Measurements from ENCODE around the gene DRAM2.

Gene DRAM2

GRCh38 chr1:111139956-111140679 is at the start of gene DRAM2, which contains the start of gene CEPT1:
Gene DRAM2 (minus strand): TSS chr1:111140093. CDS start chr1:111131554, 8,539 bp downstream.
Gene CEPT1 (plus strand): TSS chr1:111140223. CDS start chr1:111147715, 7,492 bp downstream.
- peak; percentile 94 for DNase-seq (ENCODE audit: low spot score)

- DNase-seq (ENCODE audit: low spot score): no peak
Measured at GRCh38 chr1:111184663-111185062, 44.8 kb upstream of the DRAM2 start.

GRCh38 chr1:111183308-111184069 is 43.6 kb upstream of the DRAM2 start:
- DNase-seq (ENCODE audit: low spot score): peak; percentile 40

- DNase-seq (ENCODE audit: low spot score): no peak
Measured at GRCh38 chr1:111182052-111182451, 42.2 kb upstream of the DRAM2 start.

GRCh38 chr1:111179968-111180533 is 40.2 kb upstream of the DRAM2 start:
- no peak for DNase-seq (ENCODE audit: low spot score)

- no peak for DNase-seq (ENCODE audit: low spot score)
Measured at GRCh38 chr1:111176678-111177077, 36.8 kb upstream of the DRAM2 start.

- no peak for DNase-seq (ENCODE audit: low spot score)
Measured at GRCh38 chr1:111175349-111175748, 35.5 kb upstream of the DRAM2 start.

GRCh38 chr1:111174070-111174469 is 34.2 kb upstream of the DRAM2 start:
- no peak for DNase-seq (ENCODE audit: low spot score)

GRCh38 chr1:111172463-111172862 is 32.6 kb upstream of the DRAM2 start:
- peak; percentile 8 for DNase-seq (ENCODE audit: low spot score)

GRCh38 chr1:111164151-111164550 is 24.3 kb upstream of the DRAM2 start:
- no peak for DNase-seq (ENCODE audit: low spot score)

GRCh38 chr1:111163363-111163762 is 23.5 kb upstream of the DRAM2 start:
- no peak for DNase-seq (ENCODE audit: low spot score)

- no peak for DNase-seq (ENCODE audit: low spot score)
Measured at GRCh38 chr1:111162488-111162880, 22.6 kb upstream of the DRAM2 start.

GRCh38 chr1:111161843-111162487 is 22.1 kb upstream of the DRAM2 start:
- peak; percentile 84 for DNase-seq (ENCODE audit: low spot score)

GRCh38 chr1:111157431-111157830 is 17.5 kb upstream of the DRAM2 start:
- DNase-seq (ENCODE audit: low spot score): no peak

GRCh38 chr1:111154021-111154999 is 14.4 kb upstream of the DRAM2 start:
- no peak for DNase-seq (ENCODE audit: low spot score)

GRCh38 chr1:111151838-111152237 is 11.9 kb upstream of the DRAM2 start:
- no peak for DNase-seq (ENCODE audit: low spot score)

GRCh38 chr1:111148376-111148881 is 8.5 kb upstream of the DRAM2 start:
- no peak for DNase-seq (ENCODE audit: low spot score)

GRCh38 chr1:111147948-111148347 is 8.1 kb upstream of the DRAM2 start:
- DNase-seq (ENCODE audit: low spot score): no peak

- DNase-seq (ENCODE audit: low spot score): no peak
Measured at GRCh38 chr1:111145963-111146768, 6.3 kb upstream of the DRAM2 start.

GRCh38 chr1:111145542-111145941 is 5.6 kb upstream of the DRAM2 start:
- DNase-seq (ENCODE audit: low spot score): no peak
